ENCODE measurements around the gene MYLK. TPM values are rescaled to one million over a fixed set of nuclear protein-coding genes. Genes with fewer than 3 reads are reported as not detected.

The MYLK gene
- total and polyA plus RNA-seq, 9 of the 15 experiments (the other 6 are each of a cell fraction or from before 2014, with no cell fraction given) = 0.11 to 0.53 (median 0.18) TPM; not detected in 2

- TF ChIP-seq COPS2 (conservative IDR thresholded peaks at IDR 0.05) = no peak
These were observed 231.7 kb downstream of the MYLK start (continued) for GRCh38 chr3:123652342-123652984.

GRCh38 chr3:123651449-123652341 lies 232.4 kb downstream of the MYLK start:
- FAIRE-seq = no peak
- H3K4me1 ChIP-seq (replicated peaks in 1 of 2; ENCODE audit: control insufficient read depth in 2 of 2, insufficient read depth in 2 of 2, low read length in 2 of 2) = no peaks in the 10 kb centered on the region
- WGBS (ENCODE audit: insufficient coverage, low coverage, missing lambda C conversion rate) = 0% methylated on average over 8 of the region's 11 CpGs
- TF ChIP-seq BRD9 (IDR thresholded peaks at IDR 0.05; ENCODE audit: low read depth, partially characterized antibody) (no peak), E2F6 (IDR thresholded peaks at IDR 0.05; ENCODE audit: borderline replicate concordance in 1 of 2, extremely low read depth in 1 of 2, insufficient read depth in 1 of 2, insufficient read length in 1 of 2, low read depth in 1 of 2, low read length in 1 of 2, poor library complexity in 1 of 2, severe bottlenecking in 1 of 2) (no peak), PBX2 (CRISPR knock-in tag; IDR thresholded peaks at IDR 0.05; ENCODE audit: low read depth) (no peak), PBX2 (tag; conservative IDR thresholded peaks at IDR 0.05; ENCODE audit: low read depth) (no peak), ZNF830 (CRISPR knock-in tag; IDR thresholded peaks at IDR 0.05) (no peak), ZNF609 (CRISPR knock-in tag; IDR thresholded peaks at IDR 0.05; ENCODE audit: borderline replicate concordance) (no peak), DDX20 (tag; IDR thresholded peaks at IDR 0.05; ENCODE audit: low read depth) (no peak)

More at GRCh38 chr3:123651449-123652341, 232.4 kb downstream of the MYLK start:
- DNase-seq (ENCODE audit: extremely low read depth in 1 of 4, low spot score in 3 of 4) (no peak), ATAC-seq (no peak)
- Histone ChIP-seq H3K9me3 (replicated peaks; ENCODE audit: control insufficient read depth, insufficient read depth, low read depth, low read length) (no peaks in the 10 kb centered on the region; the same call in 1 of the 2 replicates), H2AFZ (ENCODE audit: low read depth, low read length) (no peak overlapping the region), H3K9ac (ENCODE audit: insufficient read depth in 1 of 2, low read depth in 2 of 2, low read length in 2 of 2) (no peak overlapping the region), H3K4me3 (no peak overlapping the region), H3K27me3 (ENCODE audit: control insufficient read depth in 2 of 2, insufficient read depth in 2 of 2, low read length in 2 of 2) (peaks cover 0 to 22% of the 10 kb centered on the region in 2 experiments; a peak in 2 of 5 replicates), H3K9me1 (ENCODE audit: control insufficient read depth, insufficient read depth, low read length) (no peaks in the 10 kb centered on the region), H3K27ac (ENCODE audit: extremely low read depth, low read depth, low read length) (no peak overlapping the region), H3K79me2 (ENCODE audit: control insufficient read depth, insufficient read depth, low read length) (no peaks in the 10 kb centered on the region), H4K20me1 (replicated peaks; ENCODE audit: control insufficient read depth, insufficient read depth, low read length) (peaks cover 7% of the 10 kb centered on the region; the same call in 1 of the 2 replicates), H3K4me2 (ENCODE audit: insufficient read depth, low read length) (no peak overlapping the region), H3K36me3 (ENCODE audit: control insufficient read depth, insufficient read depth, low read length) (no peaks in the 10 kb centered on the region)
- ChIA-PET CTCF (ENCODE audit: low intra/inter-chr PET ratio) (interaction anchor here (0.8 kb wide), 1 partner anchor 68 kb away, joined by 5 read pairs; no protein-coding TSS in a partner anchor), POLR2A (interaction anchor here (0.6 kb wide), 1 partner anchor 121 kb away, joined by 3 read pairs; no protein-coding TSS in a partner anchor)
- BruUV-seq (replicated peaks) = no TSS peak
- intact Hi-C loops (cut with micrococcal nuclease) = loop anchor here (2.0 to 5.0 kb wide), 3 partner anchors 51 to 426 kb away; no protein-coding TSS in a partner anchor
- in situ Hi-C loops (cut with MboI) = loop anchor here (5.0 kb wide), 1 partner anchor 66 kb away; no protein-coding TSS in a partner anchor

Data from K562 (cell line).